IgD-negative memory B cell (primary cell): Measurements from ENCODE around the gene YJEFN3. TPM values are rescaled to one million over a fixed set of nuclear protein-coding genes. Genes with fewer than 3 reads are reported as not detected.
A peak's percentile ranks its signal among the peaks of the same experiment; 100 is the strongest.

ENCODE experiments used
- H3K27ac Mint-ChIP-seq, 3 donors: one replicate each; pipeline ENCODE4 v1.8.0; 2020 to 2022; ENCODE audit warnings: mild to moderate bottlenecking in 3 of 3, mixed read lengths in 3 of 3, moderate library complexity in 1 of 3
- H3K27me3 Mint-ChIP-seq: one replicate; pipeline ENCODE4 v1.8.0; 2021; ENCODE audit warnings: mixed read lengths
- H3K36me3 Mint-ChIP-seq: one replicate; pipeline ENCODE4 v1.8.0; 2020; ENCODE audit warnings: mild to moderate bottlenecking, mixed read lengths
- H3K4me1 Mint-ChIP-seq, 3 donors: one replicate each; pipeline ENCODE4 v1.8.0; 2020 to 2022; ENCODE audit warnings: mixed read lengths in 3 of 3, mild to moderate bottlenecking in 1 of 3
- H3K4me3 Mint-ChIP-seq, 4 donors: one replicate each; pipeline ENCODE4 v1.8.0; 2020 to 2022; ENCODE audit warnings: mild to moderate bottlenecking in 4 of 4, mixed read lengths in 4 of 4, moderate library complexity in 3 of 4
- H3K9me3 Mint-ChIP-seq, 3 donors: one replicate each; pipeline ENCODE4 v1.8.0; 2020 to 2021; ENCODE audit warnings: mixed read lengths in 3 of 3, mild to moderate bottlenecking in 1 of 3
- polyA plus RNA-seq: library from polyadenylated mRNA; unstranded; fragments of 300-500 nt; fragmentation: Illumina TruSeq; gene quantifications from one replicate; pipeline ENCODE4 v1.2.3, GENCODE V29; 2021

The YJEFN3 gene
- polyA plus RNA-seq, 1 donor from 2014 or later, result not detected

GRCh38 chr19:19491321-19492025, 37.2 kb upstream of the YJEFN3 start:
- Mint-ChIP-seq H3K4me3 (no peak overlapping the region), H3K9me3 (no peaks in the 10 kb centered on the region), H3K36me3 (peaks cover 3% of the 10 kb centered on the region), H3K27ac (no peak overlapping the region), H3K4me1 (peaks cover 20 to 31% (median 25%) of the 10 kb centered on the region in 3 donors), H3K27me3 (no peaks in the 10 kb centered on the region)

- no peaks in the 10 kb centered on the region for H3K27me3 Mint-ChIP-seq
- H3K27ac Mint-ChIP-seq, result no peak overlapping the region
- H3K9me3 Mint-ChIP-seq, result no peaks in the 10 kb centered on the region
- H3K36me3 Mint-ChIP-seq, result peaks cover 3% of the 10 kb centered on the region
- H3K4me1 Mint-ChIP-seq, result peaks cover 20 to 31% (median 25%) of the 10 kb centered on the region in 3 donors
- H3K4me3 Mint-ChIP-seq, result no peak overlapping the region
Measured at GRCh38 chr19:19492026-19492610, 36.6 kb upstream of the YJEFN3 start.

- peaks cover 15 to 17% (median 16%) of the 10 kb centered on the region in 3 donors for H3K4me1 Mint-ChIP-seq
- H3K36me3 Mint-ChIP-seq, result no peaks in the 10 kb centered on the region
- H3K4me3 Mint-ChIP-seq, result no peak overlapping the region
- no peak overlapping the region for H3K27ac Mint-ChIP-seq
- H3K9me3 Mint-ChIP-seq, result no peaks in the 10 kb centered on the region
- H3K27me3 Mint-ChIP-seq, result no peaks in the 10 kb centered on the region
Measured at GRCh38 chr19:19493841-19494546, 34.7 kb upstream of the YJEFN3 start.

- H3K4me3 Mint-ChIP-seq, result no peak overlapping the region
- H3K36me3 Mint-ChIP-seq, result no peaks in the 10 kb centered on the region
- H3K27me3 Mint-ChIP-seq, result no peaks in the 10 kb centered on the region
- no peak overlapping the region for H3K27ac Mint-ChIP-seq
- no peaks in the 10 kb centered on the region for H3K4me1 Mint-ChIP-seq
- no peaks in the 10 kb centered on the region for H3K9me3 Mint-ChIP-seq
Measured at GRCh38 chr19:19495614-19496603, 32.8 kb upstream of the YJEFN3 start.

- Mint-ChIP-seq H3K4me1 (no peaks in the 10 kb centered on the region), H3K27me3 (no peaks in the 10 kb centered on the region), H3K36me3 (no peaks in the 10 kb centered on the region), H3K4me3 (no peak overlapping the region), H3K27ac (no peak overlapping the region), H3K9me3 (no peaks in the 10 kb centered on the region)
Measured at GRCh38 chr19:19498255-19498991, 30.3 kb upstream of the YJEFN3 start.

- Mint-ChIP-seq H3K4me1 (no peaks in the 10 kb centered on the region), H3K4me3 (no peak overlapping the region), H3K27me3 (no peaks in the 10 kb centered on the region), H3K27ac (no peak overlapping the region), H3K36me3 (no peaks in the 10 kb centered on the region), H3K9me3 (no peaks in the 10 kb centered on the region)
Measured at GRCh38 chr19:19499272-19499995, 29.3 kb upstream of the YJEFN3 start.

- peak overlapping the region in 1 of 3 donors; percentile 31 for H3K27ac Mint-ChIP-seq
- no peaks in the 10 kb centered on the region for H3K4me1 Mint-ChIP-seq
- H3K36me3 Mint-ChIP-seq, result no peaks in the 10 kb centered on the region
- no peaks in the 10 kb centered on the region for H3K9me3 Mint-ChIP-seq
- no peak overlapping the region for H3K4me3 Mint-ChIP-seq
- no peaks in the 10 kb centered on the region for H3K27me3 Mint-ChIP-seq
Measured at GRCh38 chr19:19500975-19501644, 27.6 kb upstream of the YJEFN3 start.

- H3K4me1 Mint-ChIP-seq, result no peaks in the 10 kb centered on the region
- H3K27me3 Mint-ChIP-seq, result no peaks in the 10 kb centered on the region
- no peaks in the 10 kb centered on the region for H3K9me3 Mint-ChIP-seq
- no peaks in the 10 kb centered on the region for H3K36me3 Mint-ChIP-seq
- H3K4me3 Mint-ChIP-seq, result no peak overlapping the region
- H3K27ac Mint-ChIP-seq, result peak overlapping the region in 1 of 3 donors; percentile 59
Measured at GRCh38 chr19:19501798-19502197, 26.9 kb upstream of the YJEFN3 start.

GRCh38 chr19:19502281-19502680, 26.4 kb upstream of the YJEFN3 start:
- Mint-ChIP-seq H3K4me3 (no peak overlapping the region), H3K36me3 (peaks cover 1% of the 10 kb centered on the region), H3K9me3 (no peaks in the 10 kb centered on the region), H3K27me3 (no peaks in the 10 kb centered on the region), H3K27ac (peak overlapping the region in 1 of 3 donors; percentile 59), H3K4me1 (no peaks in the 10 kb centered on the region)

GRCh38 chr19:19502808-19503602, 25.7 kb upstream of the YJEFN3 start:
- no peak overlapping the region for H3K4me3 Mint-ChIP-seq
- H3K36me3 Mint-ChIP-seq, result peaks cover 1% of the 10 kb centered on the region

GRCh38 chr19:19504754-19505668, 23.7 kb upstream of the YJEFN3 start:
- Mint-ChIP-seq H3K36me3 (peaks cover 1% of the 10 kb centered on the region), H3K27ac (no peak overlapping the region), H3K4me1 (peaks cover 0 to 5% (median 0%) of the 10 kb centered on the region in 3 donors), H3K9me3 (no peaks in the 10 kb centered on the region), H3K4me3 (no peak overlapping the region), H3K27me3 (no peaks in the 10 kb centered on the region)

More at GRCh38 chr19:19502808-19503602, 25.7 kb upstream of the YJEFN3 start:
- Mint-ChIP-seq H3K27me3 (no peaks in the 10 kb centered on the region), H3K27ac (peak overlapping the region in 2 of 3 donors; percentile 25 to 71), H3K4me1 (no peaks in the 10 kb centered on the region), H3K9me3 (no peaks in the 10 kb centered on the region)
